HG02610 (cell line): ENCODE results near the gene PRR23C.
"Not testable (repeated sequence)": the region's sequence is repeated elsewhere in the genome, so short reads cannot be mapped to it uniquely, and the experiment has no call there.

ENCODE experiments used
- ATAC-seq: cut with Tn5 transposase; IDR thresholded peaks from one replicate; pipeline ENCODE4 v1.9.1; 2021; ENCODE audit warnings: mild to moderate bottlenecking, moderate library complexity; ENCODE audit not compliant: unreplicated experiment

PRR23C gene

GRCh38 chr3:139044366-139045210 is at the start of gene PRR23C:
TSS of gene PRR23C (minus strand) at chr3:139044892. CDS start at chr3:139044620, 272 bp downstream.
- no peak for ATAC-seq

GRCh38 chr3:139093840-139094239 is 49.1 kb upstream of the PRR23C start:
- no peak for ATAC-seq

- ATAC-seq = no peak
Observed at GRCh38 chr3:139088462-139089324, 44.0 kb upstream of the PRR23C start.

DNA sequence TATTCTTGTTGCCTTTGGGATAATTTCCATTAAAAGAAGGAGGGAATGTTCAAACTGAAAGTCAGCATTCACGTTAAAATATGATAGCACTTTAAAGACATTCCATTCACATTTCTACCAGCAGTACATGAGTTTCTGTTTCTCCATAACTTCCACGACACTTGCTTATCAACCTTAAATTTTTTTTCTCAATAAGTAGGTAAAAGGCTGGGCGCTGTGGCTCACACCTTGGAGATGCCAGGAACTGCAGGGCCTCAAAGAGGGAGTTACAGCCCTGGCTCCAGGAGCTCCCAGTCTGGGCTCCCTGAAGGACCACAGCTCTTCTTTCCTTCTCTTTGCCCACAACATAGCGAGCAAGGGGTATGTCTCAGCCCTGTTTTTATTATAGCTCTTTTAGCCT is 42.9 kb upstream of the PRR23C start:
- no peak for ATAC-seq

DNA sequence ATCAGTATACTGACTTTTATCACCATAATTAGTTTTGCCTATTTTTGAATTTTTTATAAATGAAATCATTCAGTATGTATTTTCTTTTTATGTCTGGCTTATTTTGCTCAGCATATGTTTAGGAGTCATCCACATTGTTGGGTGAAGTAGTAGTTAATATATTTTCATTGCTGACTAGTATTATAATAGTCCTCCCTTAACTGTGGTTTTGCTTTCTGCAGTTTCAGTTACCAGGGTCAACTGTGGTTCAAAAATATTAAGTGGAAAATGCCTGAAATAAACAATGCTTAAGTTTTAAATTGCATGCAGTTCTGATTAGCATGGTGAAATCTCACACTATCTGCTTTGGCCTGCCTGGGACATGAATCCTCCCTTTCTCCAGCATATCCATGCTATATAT is 39.5 kb upstream of the PRR23C start:
- ATAC-seq = no peak

GRCh38 chr3:139074565-139075115 is 29.9 kb upstream of the PRR23C start:
- ATAC-seq = no peak

- ATAC-seq = no peak
Observed at GRCh38 chr3:139062918-139063317, 18.2 kb upstream of the PRR23C start.

DNA sequence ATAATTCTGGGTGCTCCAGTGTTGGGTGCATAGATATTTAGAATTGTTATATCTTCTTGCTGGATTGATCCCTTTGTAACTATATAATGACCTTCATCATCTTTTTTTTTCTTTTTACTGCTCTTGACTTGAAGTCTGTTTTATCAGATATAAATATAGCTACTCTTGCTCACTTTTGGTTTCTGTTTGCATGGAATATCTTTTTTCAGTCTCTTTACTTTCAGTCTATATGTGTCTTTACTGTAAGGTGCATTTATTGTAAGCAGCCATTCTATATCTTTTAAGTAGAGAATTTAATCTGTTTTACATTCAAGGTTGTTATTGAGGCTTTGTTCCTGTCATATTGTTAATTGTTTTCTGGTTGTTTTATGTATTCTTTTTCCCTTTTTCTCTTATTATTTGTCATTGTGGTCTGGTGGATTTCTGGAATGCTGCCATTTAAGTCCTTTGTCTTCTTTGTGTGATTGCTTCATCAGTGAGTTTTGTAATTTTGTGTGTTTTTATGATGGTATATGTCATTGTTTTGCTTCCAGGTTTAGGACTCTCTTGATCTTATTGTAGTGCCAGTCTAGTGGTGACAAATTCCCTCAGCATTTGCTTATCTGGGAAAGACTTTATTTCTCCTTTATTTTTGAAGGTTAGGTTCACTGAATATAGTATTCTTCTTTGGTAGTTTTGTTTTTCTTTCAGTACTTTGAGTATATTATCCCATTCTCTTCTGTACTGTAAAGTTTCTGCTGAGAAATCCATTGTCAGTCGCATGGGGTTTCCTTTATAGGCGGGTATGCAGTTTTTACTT is 8.3 kb upstream of the PRR23C start:
- no peak for ATAC-seq

GRCh38 chr3:139043554-139044365 is 932 bp downstream of the PRR23C start:
- no peak for ATAC-seq

GRCh38 chr3:139037478-139037877 is 7.2 kb downstream of the PRR23C start:
- no peak for ATAC-seq

DNA sequence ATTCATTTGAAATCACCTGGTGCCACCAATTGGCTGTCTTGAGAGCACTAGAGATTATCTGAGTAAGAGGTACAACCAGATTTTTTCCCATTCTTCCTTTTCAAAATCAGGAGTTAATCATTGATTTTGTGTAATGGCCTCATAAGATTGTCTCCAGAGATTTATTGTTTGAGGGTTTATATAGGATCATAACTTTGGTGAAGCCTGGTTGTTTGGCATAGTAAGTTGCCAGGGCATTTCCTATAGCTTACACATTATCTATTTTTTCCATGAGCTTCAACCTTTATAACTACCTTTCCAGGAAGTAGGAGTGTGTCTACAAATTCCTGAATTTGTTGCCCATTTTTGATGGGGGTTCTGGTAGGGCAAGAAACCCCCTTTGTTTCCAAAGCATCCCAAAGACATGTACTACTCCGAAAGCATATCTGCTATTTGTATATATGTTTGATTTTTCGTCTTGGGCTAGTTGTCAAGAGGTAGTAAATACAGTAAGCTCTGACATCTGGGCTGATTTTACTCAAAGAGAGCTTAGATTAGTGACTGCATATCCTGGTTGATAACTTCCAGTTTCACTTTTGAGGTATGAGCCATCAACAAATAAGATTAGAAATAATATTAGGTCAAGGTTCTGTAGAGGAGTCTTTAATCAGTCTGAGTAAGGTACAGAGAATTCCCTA is 12.2 kb downstream of the PRR23C start:
- no peak for ATAC-seq

GRCh38 chr3:139030576-139030975 is 14.1 kb downstream of the PRR23C start:
- ATAC-seq = not testable (repeated sequence)

GRCh38 chr3:139024968-139025367 is 19.7 kb downstream of the PRR23C start:
- no peak for ATAC-seq

DNA sequence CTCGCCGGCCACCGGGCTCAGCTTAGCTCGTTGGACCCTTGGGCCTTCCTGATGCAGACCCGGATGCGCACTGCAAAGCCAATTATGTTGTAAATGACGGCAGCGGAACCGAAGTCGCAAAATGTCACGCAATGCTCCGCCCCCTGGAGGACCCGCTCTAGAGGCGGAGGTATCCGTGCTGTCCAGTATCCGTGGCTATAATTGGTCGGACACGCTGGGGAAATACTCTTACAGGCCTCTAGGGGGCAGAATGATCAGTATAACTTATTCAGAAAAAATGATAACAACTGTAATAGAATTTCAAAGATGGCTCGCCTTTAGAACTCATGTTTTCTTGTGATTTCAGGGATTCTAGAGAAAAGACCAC is 23.8 kb downstream of the PRR23C start, which contains the start of gene PRR23B:
Gene PRR23B, minus strand, starts transcription at position 59 of the 367 bp plus-strand sequence. CDS start 265 bp downstream, outside the sequence.
- no peak for ATAC-seq

GRCh38 chr3:139020036-139020867 is 24.4 kb downstream of the PRR23C start:
- no peak for ATAC-seq

GRCh38 chr3:139016430-139017048 is 28.2 kb downstream of the PRR23C start:
- no peak for ATAC-seq

DNA sequence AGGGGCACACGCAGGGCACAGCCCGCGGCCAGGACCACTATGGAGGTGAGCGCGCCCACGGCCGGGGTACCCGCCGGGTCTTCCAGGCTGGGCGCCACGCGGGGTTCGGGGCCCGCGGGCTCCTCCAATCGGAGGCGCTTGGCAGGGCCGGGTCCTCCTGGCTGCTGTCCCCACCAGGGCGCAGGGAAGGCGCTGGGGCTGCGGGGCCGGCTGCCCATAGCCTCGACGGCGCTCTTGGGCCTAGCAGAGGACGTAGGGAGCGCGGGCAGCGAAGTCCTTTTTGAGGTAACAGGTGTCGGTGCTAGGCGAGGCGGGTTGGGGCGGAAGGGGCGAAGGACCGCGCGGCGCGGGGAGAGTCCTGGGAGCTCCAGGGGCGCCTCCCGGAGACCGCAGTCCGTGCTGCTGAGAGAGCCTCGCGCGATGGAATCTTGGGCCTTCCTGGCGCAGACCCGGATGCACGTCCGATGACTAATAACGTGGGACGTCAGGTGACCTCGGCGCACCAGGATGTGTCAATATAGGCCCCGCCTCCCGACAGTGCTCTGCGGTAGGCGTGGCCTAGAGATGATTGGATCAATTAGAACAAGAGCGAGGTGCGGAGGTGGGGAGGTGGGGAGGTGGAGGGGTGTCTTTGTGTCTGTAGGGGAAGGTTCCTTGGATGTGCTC is 38.5 kb downstream of the PRR23C start, which contains the start of gene PRR23A:
Gene PRR23A, minus strand, starts transcription at position 218 of the 666 bp plus-strand sequence. Its CDS starts 0 bp downstream, at position 218.
- ATAC-seq = no peak
